Fibroblast of lung (primary cell): ENCODE results near the gene ZXDC.

ENCODE experiments used
- EZH2 ChIP-seq: IDR thresholded peaks from 2 replicates; pipeline ENCODE4 v1.5.1; 2012; ENCODE audit warnings: low read length, control low read depth, mild to moderate bottlenecking; ENCODE audit errors: missing control alignments
- TF ChIP-seq, protein P1 (sequence below), 2 donors: IDR thresholded peaks in 1 of 2; conservative IDR thresholded peaks in 1 of 2; 1 replicate in 1 of 2; 2 replicates in 1 of 2; pipeline ENCODE4 v1.5.1; 2011 to 2012; ENCODE audit warnings: low read length in 2 of 2, control low read depth in 1 of 2, inconsistent platforms in 1 of 2, low read depth in 1 of 2, mild to moderate bottlenecking in 1 of 2

DNA sequence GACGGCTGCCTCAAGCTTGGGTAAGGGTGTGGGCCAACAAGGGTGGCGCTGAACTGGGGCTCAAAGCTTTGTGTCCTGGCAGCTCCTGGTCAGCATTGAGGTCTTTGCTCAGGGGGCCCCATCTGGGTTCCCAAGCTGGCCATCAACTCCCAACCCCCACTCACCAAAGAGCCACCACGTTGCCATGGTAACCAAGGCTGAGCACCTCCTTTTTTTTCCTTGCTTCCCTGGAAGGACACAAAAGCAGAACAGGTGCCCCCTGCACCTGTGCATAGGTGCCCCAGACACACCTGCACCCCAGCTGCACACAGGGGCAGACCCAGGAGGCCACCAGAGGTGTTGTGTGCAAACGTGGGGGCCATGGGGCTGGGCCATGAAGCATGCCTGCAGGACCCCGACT, 25.4 kb upstream of the ZXDC start:
- TF ChIP-seq, protein P1, sequence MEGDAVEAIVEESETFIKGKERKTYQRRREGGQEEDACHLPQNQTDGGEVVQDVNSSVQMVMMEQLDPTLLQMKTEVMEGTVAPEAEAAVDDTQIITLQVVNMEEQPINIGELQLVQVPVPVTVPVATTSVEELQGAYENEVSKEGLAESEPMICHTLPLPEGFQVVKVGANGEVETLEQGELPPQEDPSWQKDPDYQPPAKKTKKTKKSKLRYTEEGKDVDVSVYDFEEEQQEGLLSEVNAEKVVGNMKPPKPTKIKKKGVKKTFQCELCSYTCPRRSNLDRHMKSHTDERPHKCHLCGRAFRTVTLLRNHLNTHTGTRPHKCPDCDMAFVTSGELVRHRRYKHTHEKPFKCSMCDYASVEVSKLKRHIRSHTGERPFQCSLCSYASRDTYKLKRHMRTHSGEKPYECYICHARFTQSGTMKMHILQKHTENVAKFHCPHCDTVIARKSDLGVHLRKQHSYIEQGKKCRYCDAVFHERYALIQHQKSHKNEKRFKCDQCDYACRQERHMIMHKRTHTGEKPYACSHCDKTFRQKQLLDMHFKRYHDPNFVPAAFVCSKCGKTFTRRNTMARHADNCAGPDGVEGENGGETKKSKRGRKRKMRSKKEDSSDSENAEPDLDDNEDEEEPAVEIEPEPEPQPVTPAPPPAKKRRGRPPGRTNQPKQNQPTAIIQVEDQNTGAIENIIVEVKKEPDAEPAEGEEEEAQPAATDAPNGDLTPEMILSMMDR (conservative IDR thresholded peaks at IDR 0.05 in 1 of 2, IDR thresholded peaks at IDR 0.05 in 1 of 2; ENCODE audit: low read depth in 1 of 2, low read length in 2 of 2) = no peak
- TF ChIP-seq EZH2 = no peak
